Tibial nerve (tissue), 4 donors: ENCODE measurements around the gene NTNG1.

Source experiments
- CTCF ChIP-seq, 5 experiments: fragments of 200-600 bp in 3 of 5; fragments of 450-650 bp in 2 of 5; sonication (generic) in 3 of 5; IDR thresholded peaks; one replicate each; pipeline ENCODE4 v1.5.1; 2016 to 2019; ENCODE audit warnings: antibody characterized with exemption in 5 of 5, mild to moderate bottlenecking in 3 of 5, moderate library complexity in 2 of 5
- EP300 ChIP-seq, 2 donors: sonication (generic); formaldehyde crosslinking; IDR thresholded peaks; one replicate each; pipeline ENCODE4 v1.6.1; 2017; ENCODE audit warnings: antibody characterized with exemption in 2 of 2, mild to moderate bottlenecking in 1 of 2
- POLR2A ChIP-seq, 2 donors: fragments of 450-650 bp; IDR thresholded peaks; one replicate each; pipeline ENCODE4 v1.6.1; 2017; ENCODE audit warnings: antibody characterized with exemption in 2 of 2, mild to moderate bottlenecking in 2 of 2, moderate library complexity in 2 of 2

GRCh38 chr1:107250169-107250568 lies 109.3 kb downstream of the NTNG1 start:
- TF ChIP-seq CTCF (IDR thresholded peaks at IDR 0.05) (no peak), POLR2A (IDR thresholded peaks at IDR 0.05) (no peak), EP300 (IDR thresholded peaks at IDR 0.05) (no peak)
